ENCODE measurements around the gene BOC. TPM values are rescaled to one million over a fixed set of nuclear protein-coding genes. Genes with fewer than 3 reads are reported as not detected.

BOC gene
- polyA plus RNA-seq, 3 donors from 2014 or later, result not detected

DNA sequence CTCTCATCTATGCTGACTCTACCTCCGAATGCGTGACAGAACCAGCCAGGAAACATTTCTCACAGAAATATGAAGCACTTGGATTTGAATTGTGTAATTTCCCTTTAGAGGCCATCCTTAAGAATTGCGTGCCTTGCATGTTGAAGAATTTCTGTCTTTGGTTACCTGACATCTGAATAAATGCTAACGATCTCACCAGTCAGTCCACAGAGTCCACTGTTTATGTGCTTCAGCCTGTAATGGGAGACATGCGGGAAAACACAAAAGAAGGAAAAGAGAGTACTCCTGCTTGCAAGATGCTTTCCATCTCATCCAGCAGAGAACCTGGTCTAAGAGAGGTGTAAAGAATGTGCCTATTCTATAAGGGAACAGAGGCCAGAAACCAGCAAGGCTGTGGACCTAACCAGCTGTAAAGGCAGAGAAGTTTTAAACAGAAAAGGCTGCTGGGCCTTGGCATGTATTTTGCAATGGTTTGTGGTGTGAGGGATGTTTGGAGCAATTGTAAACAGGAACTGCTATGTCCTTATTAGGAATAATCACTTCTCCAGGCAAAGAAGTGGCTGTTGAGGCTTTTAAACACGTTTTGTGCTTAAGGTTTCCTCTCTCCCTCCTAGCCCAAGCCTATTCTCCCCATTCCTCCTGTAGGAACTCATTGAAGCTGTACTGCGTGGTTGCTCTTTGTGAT lies 36.4 kb upstream of the BOC start:
- Mint-ChIP-seq H3K9me3 (no peaks in the 10 kb centered on the region), H3K27me3 (ENCODE audit: low read depth in 3 of 3) (peaks cover 0 to 3% (median 3%) of the 10 kb centered on the region in 3 donors), H3K27ac (no peak overlapping the region), H3K4me1 (no peaks in the 10 kb centered on the region), H3K4me3 (no peak overlapping the region), H3K36me3 (no peaks in the 10 kb centered on the region)
- no peak for DNase-seq

DNA sequence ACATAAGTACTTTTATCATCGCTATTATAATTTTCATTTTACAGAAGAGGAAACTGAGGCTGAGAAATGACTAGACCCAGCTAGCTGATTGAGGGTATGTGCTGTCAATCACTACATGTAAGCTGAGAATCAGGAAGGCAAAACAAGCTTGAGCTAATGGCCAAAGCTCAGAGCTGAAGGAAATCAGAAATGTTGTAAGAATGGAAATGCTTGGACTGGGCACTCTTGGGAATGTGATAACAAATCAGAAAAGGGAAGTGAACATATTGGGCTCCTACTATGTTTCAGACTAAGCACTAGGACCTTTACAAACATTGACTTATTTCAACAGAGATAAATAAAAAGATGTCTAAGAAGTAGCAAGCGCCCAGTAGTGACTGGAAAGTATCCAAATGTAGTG lies 33.8 kb upstream of the BOC start:
- no peak overlapping the region for H3K27ac Mint-ChIP-seq
- DNase-seq, result no peak
- no peaks in the 10 kb centered on the region for H3K4me1 Mint-ChIP-seq
- H3K36me3 Mint-ChIP-seq, result no peaks in the 10 kb centered on the region
- H3K9me3 Mint-ChIP-seq, result no peaks in the 10 kb centered on the region
- no peak overlapping the region for H3K4me3 Mint-ChIP-seq
- H3K27me3 Mint-ChIP-seq (ENCODE audit: low read depth in 3 of 3), result peaks cover 0 to 3% (median 0%) of the 10 kb centered on the region in 3 donors

DNA sequence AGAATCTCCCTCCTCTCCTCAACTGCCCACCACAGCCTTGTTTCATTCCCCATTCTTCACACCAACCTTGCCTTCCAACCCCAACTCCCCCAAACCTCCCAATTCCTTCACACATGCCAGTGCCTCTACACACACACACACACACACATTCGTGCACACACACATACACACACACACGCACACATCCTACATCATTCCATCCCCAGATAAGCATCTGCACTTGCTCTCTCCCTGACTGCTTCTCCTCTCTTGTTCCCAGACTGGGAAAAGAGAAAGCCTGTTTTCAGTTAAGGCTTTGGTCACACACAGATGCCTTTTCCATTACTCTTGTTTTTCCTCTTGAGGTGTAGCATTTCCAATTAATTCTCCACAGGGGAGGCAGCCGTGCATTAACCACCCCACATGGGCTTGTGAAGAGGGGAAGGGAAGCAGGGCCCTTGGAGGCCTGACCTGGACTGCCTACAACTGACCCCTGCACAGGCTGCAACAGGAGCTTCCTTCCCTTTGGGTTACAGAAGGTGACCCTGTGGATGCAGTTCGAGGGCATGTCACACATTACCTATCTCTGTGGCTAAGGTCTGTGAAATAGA lies 32.0 kb upstream of the BOC start:
- no peaks in the 10 kb centered on the region for H3K36me3 Mint-ChIP-seq
- no peak for DNase-seq
- no peaks in the 10 kb centered on the region for H3K9me3 Mint-ChIP-seq
- H3K4me3 Mint-ChIP-seq, result no peak overlapping the region
- no peak overlapping the region for H3K27ac Mint-ChIP-seq
- H3K4me1 Mint-ChIP-seq, result no peaks in the 10 kb centered on the region
- H3K27me3 Mint-ChIP-seq (ENCODE audit: low read depth in 3 of 3), result peaks cover 0 to 3% (median 0%) of the 10 kb centered on the region in 3 donors

DNA sequence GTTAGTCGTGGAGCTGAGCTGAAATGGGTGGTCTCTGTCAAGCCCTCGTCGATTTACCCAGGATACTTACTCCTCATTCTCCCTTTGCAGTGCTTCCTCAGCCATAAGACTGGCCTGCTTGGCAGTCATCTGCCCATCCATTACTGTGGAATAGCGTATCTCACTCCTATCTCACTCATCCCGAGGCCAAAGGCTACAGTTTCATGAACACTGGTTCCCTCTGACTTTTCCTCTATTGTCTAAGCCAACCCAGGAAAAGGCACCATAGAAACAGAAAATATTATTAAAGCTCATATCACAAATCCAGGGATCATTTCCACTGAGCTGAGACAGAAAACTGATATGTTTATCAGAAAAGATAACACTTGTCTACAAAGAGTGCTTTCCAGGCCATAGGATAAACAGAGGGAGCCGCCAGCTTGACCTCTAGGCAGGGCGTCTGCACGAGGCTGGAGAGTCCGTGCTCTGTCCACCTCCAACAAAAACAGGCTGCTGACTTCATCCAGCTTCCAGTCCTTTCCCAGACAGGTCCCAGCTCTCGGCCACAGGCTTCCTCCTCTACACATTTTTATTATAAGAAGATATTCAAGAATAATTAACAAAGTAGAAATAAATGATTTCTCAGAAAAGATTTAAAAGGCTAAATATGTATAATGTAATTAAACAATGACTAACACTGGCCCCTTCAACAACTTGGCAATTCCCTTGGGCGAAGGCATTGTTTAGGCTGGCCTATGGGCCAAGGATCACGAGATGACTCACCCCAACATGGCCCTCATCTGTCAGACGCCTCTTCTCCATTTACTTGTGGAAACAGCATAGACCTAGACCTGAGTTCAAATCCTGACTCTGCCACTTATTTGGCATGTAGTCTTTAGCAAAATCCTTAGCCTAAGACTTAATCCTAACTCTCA lies 27.4 kb upstream of the BOC start:
- no peak for DNase-seq
- H3K27me3 Mint-ChIP-seq (ENCODE audit: low read depth in 3 of 3), result peaks cover 2 to 5% (median 3%) of the 10 kb centered on the region in 3 donors
- H3K4me3 Mint-ChIP-seq, result no peak overlapping the region
- no peaks in the 10 kb centered on the region for H3K9me3 Mint-ChIP-seq
- H3K4me1 Mint-ChIP-seq, result no peaks in the 10 kb centered on the region
- no peak overlapping the region for H3K27ac Mint-ChIP-seq
- no peaks in the 10 kb centered on the region for H3K36me3 Mint-ChIP-seq

DNA sequence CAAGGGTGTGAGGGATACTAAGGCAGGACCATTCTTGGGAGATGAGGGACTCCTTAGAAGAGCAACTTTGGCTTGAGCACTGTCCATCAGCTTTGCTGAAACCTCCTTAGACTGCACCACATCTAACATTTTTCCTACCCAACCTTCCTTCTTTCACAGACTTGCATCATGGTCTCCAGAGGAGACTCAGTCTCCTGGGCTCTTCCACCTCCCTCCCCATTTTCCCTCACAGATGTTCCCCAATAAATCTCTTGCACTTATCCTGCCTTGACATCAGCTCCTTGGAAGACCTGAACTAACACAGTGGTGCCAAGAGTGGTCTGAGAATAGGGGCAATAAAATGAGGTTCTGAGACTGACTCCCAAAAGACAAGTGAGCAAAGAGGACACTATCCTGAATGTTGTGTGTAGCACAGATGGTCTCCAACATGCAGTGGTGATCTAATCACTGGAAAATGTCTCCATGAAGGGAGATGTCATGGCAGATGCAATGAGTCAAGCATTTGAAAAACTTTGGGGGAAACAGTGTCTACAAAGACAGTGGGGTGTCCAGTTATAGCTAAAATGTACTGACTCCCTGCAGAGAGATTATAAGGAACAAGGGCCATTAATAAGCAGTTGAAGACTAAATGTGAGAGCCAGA lies 26.0 kb upstream of the BOC start:
- Mint-ChIP-seq H3K4me1 (no peaks in the 10 kb centered on the region), H3K27ac (no peak overlapping the region), H3K4me3 (no peak overlapping the region), H3K9me3 (no peaks in the 10 kb centered on the region), H3K27me3 (ENCODE audit: low read depth in 3 of 3) (peaks cover 2 to 5% (median 3%) of the 10 kb centered on the region in 3 donors), H3K36me3 (no peaks in the 10 kb centered on the region)
- DNase-seq, result no peak

DNA sequence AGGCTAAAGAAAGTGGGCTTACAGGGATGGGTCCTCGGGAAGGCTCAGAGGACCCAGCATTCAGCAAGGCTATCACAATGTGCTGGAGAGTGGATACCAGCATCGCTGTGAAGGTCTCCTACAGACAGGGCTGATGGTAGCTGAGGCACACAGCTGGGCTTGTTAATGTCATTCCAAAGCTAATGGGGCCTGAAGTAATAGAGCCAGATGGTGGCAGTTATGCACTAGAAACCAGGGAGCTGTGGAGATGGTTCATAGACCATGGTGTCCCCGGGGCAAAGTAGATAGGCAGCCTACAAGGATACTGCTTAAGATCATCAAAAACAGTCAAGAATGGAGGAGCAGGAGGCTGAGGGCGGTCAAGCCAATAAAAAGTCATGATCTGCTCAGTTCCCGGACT lies 24.8 kb upstream of the BOC start:
- Mint-ChIP-seq H3K9me3 (no peaks in the 10 kb centered on the region), H3K27ac (no peak overlapping the region), H3K27me3 (ENCODE audit: low read depth in 3 of 3) (peaks cover 2 to 8% (median 3%) of the 10 kb centered on the region in 3 donors), H3K4me1 (no peaks in the 10 kb centered on the region), H3K4me3 (no peak overlapping the region), H3K36me3 (no peaks in the 10 kb centered on the region)
- DNase-seq, result no peak

DNA sequence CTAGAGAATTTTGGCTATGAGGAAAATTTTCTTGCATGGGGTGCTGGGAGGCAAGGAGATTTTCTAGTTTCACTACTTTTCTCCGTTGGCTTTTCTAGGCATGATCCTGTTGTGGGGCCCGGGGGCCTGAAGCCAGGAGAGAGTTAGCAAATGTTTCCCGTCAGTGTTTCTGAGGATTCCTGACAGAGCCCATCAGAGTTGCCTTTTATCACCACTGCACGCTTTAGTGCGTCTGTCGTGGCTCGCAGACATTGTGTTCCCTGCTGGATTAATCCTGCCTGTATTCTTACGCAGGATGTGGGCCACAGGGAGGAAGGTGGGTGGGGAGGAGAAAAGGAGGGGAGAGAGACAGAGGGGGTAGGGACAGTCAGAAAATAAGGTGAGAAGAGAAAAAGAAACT lies 18.1 kb upstream of the BOC start:
- DNase-seq, result no peak
- Mint-ChIP-seq H3K9me3 (no peaks in the 10 kb centered on the region), H3K4me1 (no peaks in the 10 kb centered on the region), H3K27ac (no peak overlapping the region), H3K27me3 (ENCODE audit: low read depth in 3 of 3) (peaks cover 0 to 8% (median 0%) of the 10 kb centered on the region in 3 donors), H3K4me3 (no peak overlapping the region), H3K36me3 (no peaks in the 10 kb centered on the region)

DNA sequence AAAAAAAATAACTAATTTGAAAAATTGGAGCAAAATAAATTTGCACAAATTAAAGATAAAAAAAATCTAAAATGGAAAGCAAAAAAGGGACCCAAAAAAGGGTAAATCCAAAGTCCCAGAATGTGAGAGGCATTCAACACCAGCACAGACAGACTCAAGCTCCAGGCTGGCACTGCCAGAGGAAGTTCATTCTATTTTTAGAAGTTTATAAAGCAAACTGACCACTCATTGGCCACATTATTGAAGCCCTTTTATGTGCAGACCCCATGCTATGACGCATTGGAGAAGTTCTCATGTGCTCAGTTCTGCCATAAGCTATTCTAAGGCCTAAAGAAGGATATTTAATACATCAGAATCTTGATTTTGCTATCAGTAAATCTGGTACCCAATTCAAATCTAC lies 17.6 kb upstream of the BOC start:
- Mint-ChIP-seq H3K9me3 (no peaks in the 10 kb centered on the region), H3K4me1 (no peaks in the 10 kb centered on the region), H3K4me3 (no peak overlapping the region), H3K27me3 (ENCODE audit: low read depth in 3 of 3) (peaks cover 0 to 8% (median 0%) of the 10 kb centered on the region in 3 donors), H3K27ac (no peak overlapping the region), H3K36me3 (no peaks in the 10 kb centered on the region)
- DNase-seq, result no peak

DNA sequence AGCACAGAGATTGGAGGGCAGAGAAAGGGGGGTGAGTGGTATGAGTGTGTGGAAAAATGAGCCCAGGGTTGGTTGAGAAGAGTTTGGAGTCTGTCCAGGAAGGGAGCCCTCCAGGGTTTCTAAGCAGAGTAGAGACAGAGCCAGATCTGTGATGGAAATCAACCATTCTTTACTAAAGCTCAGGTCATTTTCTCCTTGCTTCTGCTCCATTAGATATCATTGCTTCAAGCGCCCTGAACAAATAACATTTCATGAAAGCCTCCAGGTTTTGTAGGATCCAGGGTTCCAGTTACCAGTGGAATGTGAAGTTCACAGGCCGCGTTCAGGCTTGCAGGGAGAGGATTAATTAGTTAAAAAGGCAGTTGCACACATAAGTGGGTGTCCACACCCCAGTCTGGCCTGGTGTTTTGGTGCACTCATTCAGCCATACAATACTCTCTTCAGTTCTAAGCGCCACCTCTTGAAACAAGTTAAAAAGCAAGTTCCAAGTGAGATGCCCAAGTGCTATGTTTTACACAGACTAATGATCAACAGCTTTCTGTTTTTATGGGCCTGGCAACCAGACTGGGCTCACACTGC lies 16.4 kb upstream of the BOC start:
- Mint-ChIP-seq H3K4me3 (no peak overlapping the region), H3K36me3 (no peaks in the 10 kb centered on the region)

DNA sequence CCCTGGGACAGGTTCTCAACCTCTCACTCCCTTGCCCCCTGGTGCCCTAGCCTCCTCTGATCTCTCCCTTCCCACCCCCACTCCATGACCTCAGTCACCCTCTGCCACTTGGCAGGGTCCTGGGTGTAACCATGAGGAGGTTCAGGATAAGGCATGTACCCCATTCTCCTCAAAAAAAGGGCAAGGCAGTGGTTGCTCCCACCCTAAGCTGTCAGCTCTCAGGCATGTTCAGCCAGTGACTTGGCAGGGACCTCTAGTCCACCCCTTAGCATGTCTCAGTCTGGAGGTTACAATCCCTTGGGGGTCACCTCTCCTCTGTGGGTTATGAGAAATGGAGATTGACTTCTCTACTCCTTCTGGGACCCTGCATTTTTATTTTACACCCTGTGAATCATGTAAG lies 11.0 kb upstream of the BOC start:
- Mint-ChIP-seq H3K4me3 (no peak overlapping the region), H3K27ac (no peak overlapping the region), H3K4me1 (no peaks in the 10 kb centered on the region), H3K9me3 (no peaks in the 10 kb centered on the region), H3K27me3 (ENCODE audit: low read depth in 3 of 3) (peaks cover 2 to 10% (median 7%) of the 10 kb centered on the region in 3 donors), H3K36me3 (no peaks in the 10 kb centered on the region)
- no peak for DNase-seq

More for the DNA sequence above, 16.4 kb upstream of the BOC start:
- no peak for DNase-seq
- peaks cover 0 to 8% (median 3%) of the 10 kb centered on the region in 3 donors for H3K27me3 Mint-ChIP-seq (ENCODE audit: low read depth in 3 of 3)
- H3K9me3 Mint-ChIP-seq, result no peaks in the 10 kb centered on the region
- no peaks in the 10 kb centered on the region for H3K4me1 Mint-ChIP-seq
- H3K27ac Mint-ChIP-seq, result no peak overlapping the region

DNA sequence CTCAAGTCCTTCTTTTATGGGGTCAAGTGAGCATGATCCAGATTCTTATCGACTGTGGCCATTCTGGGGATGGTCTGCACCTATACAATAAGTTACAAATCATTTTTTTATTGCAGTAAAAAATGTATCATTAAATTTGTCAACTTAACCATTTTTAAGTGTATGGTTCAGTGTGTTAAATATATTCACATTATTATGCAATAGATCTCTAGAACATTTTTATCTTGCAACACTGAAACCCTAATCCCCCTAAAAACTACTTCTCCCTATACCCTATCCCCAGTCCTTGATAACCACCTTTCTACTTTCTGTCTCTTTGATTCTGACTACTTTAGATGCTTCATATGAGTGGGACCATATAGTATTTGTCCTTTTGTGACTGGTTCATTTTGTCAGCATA lies 10.4 kb upstream of the BOC start:
- Mint-ChIP-seq H3K27ac (no peak overlapping the region), H3K27me3 (ENCODE audit: low read depth in 3 of 3) (peaks cover 2 to 10% (median 7%) of the 10 kb centered on the region in 3 donors), H3K36me3 (no peaks in the 10 kb centered on the region), H3K9me3 (no peaks in the 10 kb centered on the region), H3K4me3 (no peak overlapping the region), H3K4me1 (no peaks in the 10 kb centered on the region)
- no peak for DNase-seq

DNA sequence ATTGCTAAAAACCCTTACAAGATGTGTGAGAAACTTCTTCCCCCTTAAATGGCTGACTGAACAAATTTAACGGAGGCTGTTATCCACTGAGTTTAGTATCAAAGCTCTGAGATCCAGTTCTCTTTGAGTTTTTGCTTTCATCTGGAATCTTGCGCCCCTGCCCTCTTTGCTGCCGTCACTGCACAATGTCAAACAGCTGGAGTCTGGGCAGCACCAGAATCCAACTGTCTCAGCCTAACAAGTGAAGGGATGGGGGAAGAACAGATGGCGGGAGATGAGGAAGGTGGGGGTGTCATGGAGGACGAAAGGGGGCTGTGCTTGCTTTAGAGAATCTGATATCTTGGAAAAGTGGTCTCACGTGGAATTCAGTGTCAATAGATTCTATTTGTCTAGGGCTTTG lies 7.0 kb upstream of the BOC start:
- no peaks in the 10 kb centered on the region for H3K36me3 Mint-ChIP-seq

DNA sequence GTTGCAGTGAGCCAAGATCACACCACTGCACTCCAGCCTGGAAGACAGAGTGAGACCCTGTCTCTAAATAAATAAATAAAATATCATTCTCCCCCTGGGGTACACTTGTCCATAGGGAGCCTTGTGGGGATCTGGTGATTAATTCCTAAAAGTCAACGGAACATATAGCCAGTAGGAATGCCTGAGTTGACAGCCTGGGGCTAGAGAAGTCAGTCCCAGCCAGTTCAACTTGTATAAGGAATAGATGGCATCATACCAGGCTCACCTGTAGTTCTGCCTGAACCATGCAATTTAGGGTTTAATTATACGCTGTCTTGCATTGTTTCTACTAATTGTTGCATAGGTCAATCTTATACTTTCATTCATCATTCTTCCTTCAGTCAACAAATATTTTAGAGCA lies 5.9 kb upstream of the BOC start:
- H3K9me3 Mint-ChIP-seq, result peaks cover 0 to 1% (median 0%) of the 10 kb centered on the region in 6 donors

More for the DNA sequence above, 7.0 kb upstream of the BOC start:
- Mint-ChIP-seq H3K4me1 (no peaks in the 10 kb centered on the region), H3K4me3 (no peak overlapping the region), H3K27ac (no peak overlapping the region), H3K27me3 (ENCODE audit: low read depth in 3 of 3) (peaks cover 5 to 19% (median 19%) of the 10 kb centered on the region in 3 donors), H3K9me3 (no peaks in the 10 kb centered on the region)
- no peak for DNase-seq

More for the DNA sequence above, 5.9 kb upstream of the BOC start:
- peaks cover 5 to 21% (median 19%) of the 10 kb centered on the region in 3 donors for H3K27me3 Mint-ChIP-seq (ENCODE audit: low read depth in 3 of 3)
- H3K4me1 Mint-ChIP-seq, result no peaks in the 10 kb centered on the region
- no peaks in the 10 kb centered on the region for H3K36me3 Mint-ChIP-seq
- DNase-seq, result no peak
- H3K27ac Mint-ChIP-seq, result no peak overlapping the region
- H3K4me3 Mint-ChIP-seq, result no peak overlapping the region

All from immature natural killer cell (primary cell).